ENCODE measurements around the gene VPS50. TPM values are rescaled to one million over a fixed set of nuclear protein-coding genes. Genes with fewer than 3 reads are reported as not detected.

The VPS50 gene
- total RNA-seq, 1 donor from 2014 or later = 14.6 TPM

DNA sequence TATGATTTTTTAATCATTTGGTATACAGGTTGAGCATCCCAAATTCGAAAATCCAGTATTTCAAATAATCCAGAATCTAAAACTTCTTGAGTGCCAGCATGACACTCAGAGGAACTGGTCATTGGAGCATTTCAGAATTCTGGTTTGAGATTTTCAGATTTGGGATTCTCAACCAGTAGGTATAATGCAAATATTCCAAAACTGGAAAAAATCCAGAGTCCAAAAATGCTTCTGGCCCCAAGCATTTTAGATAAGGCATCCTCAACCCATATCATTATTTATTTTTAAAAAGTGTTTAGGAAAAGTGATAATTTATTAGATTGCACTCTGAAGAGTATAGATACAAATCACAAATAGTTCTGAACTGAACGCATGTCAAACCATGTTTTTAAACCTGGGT lies 120.7 kb downstream of the VPS50 start:
- DNase-seq (ENCODE audit: low read depth) = no peak
- no peak overlapping the region for H3K4me3 ChIP-seq (ENCODE audit: low read depth, low read length)
- no peak for TF ChIP-seq CTCF (conservative IDR thresholded peaks at IDR 0.05; ENCODE audit: low read depth, low read length)

DNA sequence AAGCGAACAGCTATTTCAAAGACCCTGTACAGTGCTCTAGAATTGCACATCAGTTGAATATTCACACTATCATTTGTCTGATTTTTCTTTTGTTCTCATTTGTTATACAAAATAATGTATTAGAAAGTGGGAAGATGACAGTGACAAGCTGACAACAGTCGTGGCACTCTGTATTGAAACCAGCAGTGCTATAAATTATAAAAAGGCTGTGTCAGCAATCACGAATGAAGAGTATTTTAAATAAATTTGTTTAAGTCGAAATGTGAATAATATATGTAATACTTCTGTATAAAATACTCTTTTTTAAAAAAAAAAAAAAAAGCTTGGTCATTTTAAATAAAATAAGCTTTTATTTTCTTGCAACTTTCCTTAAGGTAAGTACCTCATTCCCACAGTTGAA lies 122.6 kb downstream of the VPS50 start:
- TF ChIP-seq CTCF (conservative IDR thresholded peaks at IDR 0.05; ENCODE audit: low read depth, low read length) = no peak
- H3K4me3 ChIP-seq (ENCODE audit: low read depth, low read length) = no peak overlapping the region
- no peak for DNase-seq (ENCODE audit: low read depth)

- TF ChIP-seq CTCF (conservative IDR thresholded peaks at IDR 0.05; ENCODE audit: low read depth, low read length) = no peak
- no peak overlapping the region for H3K4me3 ChIP-seq (ENCODE audit: low read depth, low read length)
- no peak for DNase-seq (ENCODE audit: low read depth)
These were observed 127.5 kb downstream of the VPS50 start for GRCh38 chr7:93359520-93360198.

GRCh38 chr7:93361853-93362252 lies 129.7 kb downstream of the VPS50 start:
- TF ChIP-seq CTCF (conservative IDR thresholded peaks at IDR 0.05; ENCODE audit: low read depth, low read length) = no peak
- H3K4me3 ChIP-seq (ENCODE audit: low read depth, low read length) = no peak overlapping the region
- DNase-seq (ENCODE audit: low read depth) = no peak

DNA sequence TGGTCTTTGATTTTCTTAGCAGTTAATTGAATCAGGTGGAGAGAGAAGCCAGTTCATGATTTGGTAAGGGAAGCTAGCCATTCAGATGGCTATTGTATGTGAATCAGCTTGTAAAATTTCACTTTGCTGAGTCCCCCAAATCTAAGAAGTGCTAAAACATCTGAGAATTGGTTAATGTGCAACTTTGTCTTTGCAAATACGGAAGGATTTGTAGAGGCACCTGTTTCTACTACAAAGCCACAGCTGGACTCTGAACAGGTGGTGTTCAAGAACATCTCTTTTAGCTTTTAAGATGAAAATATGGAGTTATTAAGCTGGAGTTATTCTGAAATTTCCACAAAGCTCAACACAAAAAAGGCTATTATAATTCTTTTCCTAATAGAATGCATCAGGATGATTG lies 132.6 kb downstream of the VPS50 start:
- no peak for TF ChIP-seq CTCF (conservative IDR thresholded peaks at IDR 0.05; ENCODE audit: low read depth, low read length)

GRCh38 chr7:93365341-93365740 lies 133.2 kb downstream of the VPS50 start:
- DNase-seq (ENCODE audit: low read depth) = no peak
- no peak for TF ChIP-seq CTCF (conservative IDR thresholded peaks at IDR 0.05; ENCODE audit: low read depth, low read length)
- H3K4me3 ChIP-seq (ENCODE audit: low read depth, low read length) = no peak overlapping the region

More for the DNA sequence above, 132.6 kb downstream of the VPS50 start:
- no peak for DNase-seq (ENCODE audit: low read depth)
- H3K4me3 ChIP-seq (ENCODE audit: low read depth, low read length) = no peak overlapping the region

GRCh38 chr7:93366816-93367215 lies 134.7 kb downstream of the VPS50 start:
- DNase-seq (ENCODE audit: low read depth) = no peak
- TF ChIP-seq CTCF (conservative IDR thresholded peaks at IDR 0.05; ENCODE audit: low read depth, low read length) = no peak
- no peak overlapping the region for H3K4me3 ChIP-seq (ENCODE audit: low read depth, low read length)

All from epithelial cell of proximal tubule (primary cell).